H1 (cell line): ENCODE measurements around the gene DHCR7. TPM values are rescaled to one million over a fixed set of nuclear protein-coding genes. Genes with fewer than 3 reads are reported as not detected.
A peak's percentile ranks its signal among the peaks of the same experiment; 100 is the strongest.

ENCODE experiments used
- BACH1 ChIP-seq: IDR thresholded peaks from 2 replicates; pipeline ENCODE4 v1.6.1; 2012; ENCODE audit warnings: low read length, improper control_type of control experiment
- BRCA1 ChIP-seq: IDR thresholded peaks from 2 replicates; pipeline ENCODE4 v1.6.1; 2012; ENCODE audit warnings: low read depth, low read length, improper control_type of control experiment
- EGR1 ChIP-seq: IDR thresholded peaks from 2 replicates; pipeline ENCODE4 v1.6.1; 2011; ENCODE audit warnings: low read depth, low read length, borderline replicate concordance
- EP300 ChIP-seq, 2 experiments: IDR thresholded peaks; 1 replicate in 1 of 2; 2 replicates in 1 of 2; pipeline ENCODE4 v1.6.1; 2011 to 2012; ENCODE audit warnings: low read depth in 2 of 2, low read length in 2 of 2, mild to moderate bottlenecking in 2 of 2, borderline replicate concordance in 1 of 2, inconsistent platforms in 1 of 2, moderate library complexity in 1 of 2
- EZH2 ChIP-seq: fragments of 200-600 bp; sonication (generic); IDR thresholded peaks from 2 replicates; pipeline ENCODE4 v1.7.1; 2012; ENCODE audit warnings: low read depth, mild to moderate bottlenecking, moderate library complexity, low read length, inconsistent platforms; ENCODE audit not compliant: severe bottlenecking
- GABPA ChIP-seq: IDR thresholded peaks from 2 replicates; pipeline ENCODE4 v1.6.1; 2011; ENCODE audit warnings: mild to moderate bottlenecking, low read length, moderate library complexity, borderline replicate concordance; ENCODE audit not compliant: insufficient read depth
- HDAC2 ChIP-seq, 2 experiments: fragments of 300-600 bp in 1 of 2; sonication (generic) in 1 of 2; IDR thresholded peaks; 2 replicates each; pipeline ENCODE4 v1.6.1; 2011 to 2012; ENCODE audit warnings: low read depth in 2 of 2, low read length in 2 of 2, mild to moderate bottlenecking in 2 of 2, moderate library complexity in 2 of 2, borderline replicate concordance in 1 of 2, inconsistent platforms in 1 of 2
- JUND ChIP-seq: IDR thresholded peaks from 2 replicates; pipeline ENCODE4 v1.6.1; 2011; ENCODE audit warnings: mild to moderate bottlenecking, improper control_type of control experiment, low read length
- RXRA ChIP-seq: IDR thresholded peaks from 2 replicates; pipeline ENCODE4 v1.6.1; 2011; ENCODE audit warnings: low read depth, mild to moderate bottlenecking, low read length, moderate library complexity; ENCODE audit not compliant: insufficient read depth
- SIN3A ChIP-seq, 2 experiments: IDR thresholded peaks in 1 of 2; conservative IDR thresholded peaks in 1 of 2; 2 replicates each; pipeline ENCODE4 v1.6.1; 2011 to 2012; ENCODE audit warnings: low read length in 2 of 2, improper control_type of control experiment in 1 of 2, low read depth in 1 of 2, mild to moderate bottlenecking in 1 of 2
- SIRT6 ChIP-seq: IDR thresholded peaks from one replicate; pipeline ENCODE4 v1.7.1; 2012; ENCODE audit warnings: low read length, inconsistent platforms
- SP4 ChIP-seq: IDR thresholded peaks from 2 replicates; pipeline ENCODE4 v1.6.1; 2012; ENCODE audit warnings: low read length, inconsistent platforms
- TEAD4 ChIP-seq: IDR thresholded peaks from 2 replicates; pipeline ENCODE4 v1.6.1; 2012; ENCODE audit warnings: low read depth, low read length, inconsistent platforms, mixed read lengths
- polyA plus RNA-seq, 7 experiments: library from polyadenylated mRNA; depleted of rRNA in 3 of 7; stranded (reverse) in 5 of 7; unstranded in 2 of 7; fragments of >200 nt in 5 of 7; fragments of 200-250 nt in 2 of 7; gene quantifications; 1 replicate in 5 of 7; 2 replicates in 1 of 7; 4 replicates in 1 of 7; pipeline versions ENCODE4 v1.2.1 to v1.2.3, GENCODE V29; 2011 to 2013; ENCODE audit warnings: missing spikeins in 2 of 7, mixed read lengths in 2 of 7
- total RNA-seq: library from RNA; stranded (reverse); fragmentation: NEBNext Ultra II Directional; extraction: Animal tissue kit (Norgen Biotek cat#: 25700); gene quantifications from 2 replicates; pipeline ENCODE4 v1.2.1, GENCODE V29; 2021
- TF ChIP-seq, protein P1 (sequence below): IDR thresholded peaks from 2 replicates; pipeline ENCODE4 v1.6.1; 2012; ENCODE audit warnings: inconsistent platforms
- TF ChIP-seq, protein P2 (sequence below), 3 experiments: IDR thresholded peaks; 1 replicate in 2 of 3; 2 replicates in 1 of 3; pipeline versions ENCODE4 v1.5.1 to v1.6.1; 2011; ENCODE audit warnings: low read length in 3 of 3, mild to moderate bottlenecking in 3 of 3, inconsistent platforms in 2 of 3, low read depth in 1 of 3, moderate library complexity in 1 of 3; ENCODE audit not compliant: insufficient read depth in 1 of 3; ENCODE audit errors: control extremely low read depth in 1 of 3

The DHCR7 gene
- total and polyA plus RNA-seq, 2 of the 8 experiments (the other 6 are each of a cell fraction or from before 2014, with no cell fraction given), result 144 to 157 TPM

DNA sequence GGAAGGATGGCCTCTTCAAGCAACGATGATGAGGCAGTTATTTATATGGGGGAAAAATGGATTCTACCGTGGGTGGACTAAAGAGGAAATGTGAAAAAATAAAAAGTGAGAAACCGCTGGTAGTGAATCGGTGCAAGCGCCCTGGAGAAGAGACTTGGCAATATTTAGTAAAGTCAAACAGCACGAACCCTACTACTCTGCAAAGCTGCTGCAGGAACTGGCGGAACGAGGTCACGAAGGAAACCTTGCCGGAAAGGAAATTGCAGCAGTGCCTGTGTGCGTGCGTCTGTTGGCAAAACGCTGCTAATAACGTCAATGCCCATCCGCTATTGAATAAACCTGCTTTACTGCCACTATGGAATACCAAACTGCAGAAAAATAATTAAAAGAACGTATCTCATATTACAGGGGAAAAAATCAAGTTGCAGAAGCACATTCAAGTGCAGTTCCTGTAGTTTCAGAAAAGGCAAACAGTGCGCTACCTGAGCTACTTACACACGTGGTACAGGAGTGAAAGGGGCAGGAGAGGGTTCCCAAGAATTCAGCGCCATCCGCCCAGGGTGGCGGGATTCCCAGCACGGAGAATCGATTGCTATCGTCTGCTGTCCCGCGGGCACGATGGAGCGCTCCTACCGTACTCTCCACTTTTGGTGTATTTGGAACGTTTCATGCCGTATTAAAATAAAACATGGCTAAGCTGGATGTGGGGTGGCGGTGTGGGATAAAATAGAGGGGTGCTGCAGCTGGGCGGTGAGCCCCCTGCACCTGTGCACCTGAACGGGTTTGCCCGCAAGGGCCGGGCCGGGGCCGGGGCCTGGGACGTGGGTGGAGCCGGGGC, 4.2 kb upstream of the DHCR7 start (continued):
- TF ChIP-seq GABPA (no peak), RXRA (no peak), SP4 (no peak), SIRT6 (no peak), EZH2 (no peak), TEAD4 (0 out of 2 replicates have a peak, but pooled peaks have one; percentile 42), JUND (no peak), BACH1 (no peak), EGR1 (no peak), EP300 (IDR thresholded peaks at IDR 0.05; ENCODE audit: borderline replicate concordance in 1 of 2, low read depth in 2 of 2, low read length in 2 of 2) (no peak), HDAC2 (IDR thresholded peaks at IDR 0.05; ENCODE audit: borderline replicate concordance in 1 of 2, low read depth in 2 of 2, low read length in 2 of 2) (no peak), SIN3A (conservative IDR thresholded peaks at IDR 0.05 in 1 of 2, IDR thresholded peaks at IDR 0.05 in 1 of 2; ENCODE audit: low read depth in 1 of 2, low read length in 2 of 2) (0 out of 4 replicates have a peak, but pooled peaks of 1 of the 2 experiments have one; percentile 42), BRCA1 (no peak)
- TF ChIP-seq, protein P1, sequence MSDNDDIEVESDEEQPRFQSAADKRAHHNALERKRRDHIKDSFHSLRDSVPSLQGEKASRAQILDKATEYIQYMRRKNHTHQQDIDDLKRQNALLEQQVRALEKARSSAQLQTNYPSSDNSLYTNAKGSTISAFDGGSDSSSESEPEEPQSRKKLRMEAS, result peak; percentile 16; the same call in 1 of the 2 replicates
- TF ChIP-seq, protein P2, sequence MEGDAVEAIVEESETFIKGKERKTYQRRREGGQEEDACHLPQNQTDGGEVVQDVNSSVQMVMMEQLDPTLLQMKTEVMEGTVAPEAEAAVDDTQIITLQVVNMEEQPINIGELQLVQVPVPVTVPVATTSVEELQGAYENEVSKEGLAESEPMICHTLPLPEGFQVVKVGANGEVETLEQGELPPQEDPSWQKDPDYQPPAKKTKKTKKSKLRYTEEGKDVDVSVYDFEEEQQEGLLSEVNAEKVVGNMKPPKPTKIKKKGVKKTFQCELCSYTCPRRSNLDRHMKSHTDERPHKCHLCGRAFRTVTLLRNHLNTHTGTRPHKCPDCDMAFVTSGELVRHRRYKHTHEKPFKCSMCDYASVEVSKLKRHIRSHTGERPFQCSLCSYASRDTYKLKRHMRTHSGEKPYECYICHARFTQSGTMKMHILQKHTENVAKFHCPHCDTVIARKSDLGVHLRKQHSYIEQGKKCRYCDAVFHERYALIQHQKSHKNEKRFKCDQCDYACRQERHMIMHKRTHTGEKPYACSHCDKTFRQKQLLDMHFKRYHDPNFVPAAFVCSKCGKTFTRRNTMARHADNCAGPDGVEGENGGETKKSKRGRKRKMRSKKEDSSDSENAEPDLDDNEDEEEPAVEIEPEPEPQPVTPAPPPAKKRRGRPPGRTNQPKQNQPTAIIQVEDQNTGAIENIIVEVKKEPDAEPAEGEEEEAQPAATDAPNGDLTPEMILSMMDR (IDR thresholded peaks at IDR 0.05; ENCODE audit: control extremely low read depth in 1 of 3, insufficient read depth in 1 of 3, low read depth in 1 of 3, low read length in 3 of 3), result no peak
